Glutamatergic neuron (in vitro differentiated cells): ENCODE data around the gene RAD54L. TPM values are rescaled to one million over a fixed set of nuclear protein-coding genes. Genes with fewer than 3 reads are reported as not detected.
A peak's percentile ranks its signal among the peaks of the same experiment; 100 is the strongest.
"Not testable (repeated sequence)": the region's sequence is repeated elsewhere in the genome, so short reads cannot be mapped to it uniquely, and the experiment has no call there.

ENCODE experiments used
- DNase-seq: peaks from one replicate; pipeline ENCODE4 v3.0.0; 2022
- H3K27ac Mint-ChIP-seq: one replicate; pipeline ENCODE4 v1.8.0; 2020; ENCODE audit warnings: mild to moderate bottlenecking, mixed read lengths, inconsistent platforms; ENCODE audit not compliant: unreplicated experiment
- H3K27me3 Mint-ChIP-seq: one replicate; pipeline ENCODE4 v1.8.0; 2020; ENCODE audit warnings: mild to moderate bottlenecking, moderate library complexity, mixed read lengths, inconsistent platforms; ENCODE audit not compliant: unreplicated experiment
- H3K36me3 Mint-ChIP-seq: one replicate; pipeline ENCODE4 v1.8.0; 2020; ENCODE audit warnings: mild to moderate bottlenecking, mixed read lengths, inconsistent platforms; ENCODE audit not compliant: unreplicated experiment
- H3K4me1 Mint-ChIP-seq: one replicate; pipeline ENCODE4 v1.8.0; 2020; ENCODE audit warnings: mild to moderate bottlenecking, low read depth, mixed read lengths, inconsistent platforms; ENCODE audit not compliant: unreplicated experiment
- H3K4me3 Mint-ChIP-seq: one replicate; pipeline ENCODE4 v1.8.0; 2020; ENCODE audit warnings: mild to moderate bottlenecking, mixed read lengths, inconsistent platforms; ENCODE audit not compliant: unreplicated experiment
- H3K9me3 Mint-ChIP-seq: one replicate; pipeline ENCODE4 v1.8.0; 2020; ENCODE audit warnings: mild to moderate bottlenecking, moderate library complexity, mixed read lengths, inconsistent platforms; ENCODE audit not compliant: unreplicated experiment
- CTCF ChIP-seq: fragments of 200-600 bp; sonication (generic); IDR thresholded peaks from one replicate; pipeline ENCODE4 v1.5.0; 2021; ENCODE audit not compliant: partially characterized antibody, unreplicated experiment
- total RNA-seq: library from RNA; stranded (reverse); fragmentation: NEBNext Ultra II Directional; extraction: Animal tissue kit (Norgen Biotek cat#: 25700); gene quantifications from one replicate; pipeline ENCODE4 v1.2.1, GENCODE V29; 2021; ENCODE audit not compliant: unreplicated experiment

Gene RAD54L
- total RNA-seq, 1 donor from 2014 or later, result 4.6 TPM

- Mint-ChIP-seq H3K36me3 (no peaks in the 10 kb centered on the region), H3K4me3 (no peak overlapping the region), H3K9me3 (peaks cover 3% of the 10 kb centered on the region), H3K27ac (no peak overlapping the region), H3K4me1 (peaks cover 21% of the 10 kb centered on the region), H3K27me3 (peaks cover 5% of the 10 kb centered on the region)
- peak; percentile 24 for DNase-seq
- no peak for TF ChIP-seq CTCF
These were observed 25.8 kb upstream of the RAD54L start for GRCh38 chr1:46221749-46222148.

- not testable (repeated sequence) for H3K36me3 Mint-ChIP-seq, H3K4me3 Mint-ChIP-seq, H3K27ac Mint-ChIP-seq, H3K9me3 Mint-ChIP-seq, H3K27me3 Mint-ChIP-seq, DNase-seq
- H3K4me1 Mint-ChIP-seq, result peaks cover 18% of the 10 kb centered on the region
These were observed 24.5 kb upstream of the RAD54L start for GRCh38 chr1:46223055-46223454.

- Mint-ChIP-seq H3K9me3 (peaks cover 3% of the 10 kb centered on the region), H3K4me1 (peaks cover 18% of the 10 kb centered on the region), H3K27ac (no peak overlapping the region), H3K27me3 (peaks cover 6% of the 10 kb centered on the region), H3K36me3 (no peaks in the 10 kb centered on the region), H3K4me3 (no peak overlapping the region)
- peak; percentile 89 for TF ChIP-seq CTCF
- DNase-seq, result peak; percentile 65
These were observed 24.1 kb upstream of the RAD54L start for GRCh38 chr1:46223472-46223943.

GRCh38 chr1:46224966-46225365, 22.6 kb upstream of the RAD54L start:
- no peak for DNase-seq
- Mint-ChIP-seq H3K27ac (no peak overlapping the region), H3K9me3 (peaks cover 3% of the 10 kb centered on the region), H3K27me3 (peaks cover 7% of the 10 kb centered on the region), H3K4me3 (no peak overlapping the region), H3K36me3 (no peaks in the 10 kb centered on the region), H3K4me1 (peaks cover 16% of the 10 kb centered on the region)
- no peak for TF ChIP-seq CTCF

GRCh38 chr1:46231231-46231630, 16.3 kb upstream of the RAD54L start:
- not testable (repeated sequence) for H3K36me3 Mint-ChIP-seq, H3K27ac Mint-ChIP-seq, H3K4me3 Mint-ChIP-seq, H3K27me3 Mint-ChIP-seq, H3K4me1 Mint-ChIP-seq, H3K9me3 Mint-ChIP-seq, DNase-seq

- H3K4me1 Mint-ChIP-seq, result no peaks in the 10 kb centered on the region
- no peak for TF ChIP-seq CTCF
- no peak for DNase-seq
- no peak overlapping the region for H3K4me3 Mint-ChIP-seq
- H3K9me3 Mint-ChIP-seq, result peaks cover 15% of the 10 kb centered on the region
- H3K27ac Mint-ChIP-seq, result no peak overlapping the region
- no peaks in the 10 kb centered on the region for H3K27me3 Mint-ChIP-seq
- H3K36me3 Mint-ChIP-seq, result peaks cover 13% of the 10 kb centered on the region
These were observed 10.7 kb upstream of the RAD54L start for GRCh38 chr1:46236882-46237281.

- peaks cover 16% of the 10 kb centered on the region for H3K9me3 Mint-ChIP-seq
- not testable (repeated sequence) for H3K4me1 Mint-ChIP-seq, DNase-seq, H3K4me3 Mint-ChIP-seq, H3K27me3 Mint-ChIP-seq, H3K27ac Mint-ChIP-seq
- peaks cover 13% of the 10 kb centered on the region for H3K36me3 Mint-ChIP-seq
These were observed 8.7 kb upstream of the RAD54L start for GRCh38 chr1:46238865-46239264.

GRCh38 chr1:46241733-46242132, 5.8 kb upstream of the RAD54L start:
- not testable (repeated sequence) for H3K27ac Mint-ChIP-seq, H3K4me1 Mint-ChIP-seq, H3K4me3 Mint-ChIP-seq, H3K27me3 Mint-ChIP-seq
- peak; percentile 41 for DNase-seq
- Mint-ChIP-seq H3K36me3 (peaks cover 13% of the 10 kb centered on the region), H3K9me3 (peaks cover 14% of the 10 kb centered on the region)
